Heart left ventricle (tissue), 16 donors: Measurements from ENCODE around the gene TMEM89. TPM values are rescaled to one million over a fixed set of nuclear protein-coding genes. Genes with fewer than 3 reads are reported as not detected.

ENCODE experiments used
- ATAC-seq, 4 donors: fragments of 200-7000 bp; cut with Tn5 transposase; one replicate each; pipeline ENCODE4 v1.9.1; 2020 to 2022; ENCODE audit warnings: moderate library complexity in 4 of 4, mild to moderate bottlenecking in 3 of 4, moderate number of reproducible peaks in 1 of 4
- DNase-seq, 5 donors: peaks; one replicate each; pipeline ENCODE4 v3.0.0-alpha.2; 2020
- H3K27ac ChIP-seq, 12 donors: fragments of 200-600 bp; sonication (generic) in 4 of 12; one replicate each; pipeline versions ENCODE4 v1.5.0 to v1.8.0; 2016 to 2022; ENCODE audit warnings: mild to moderate bottlenecking in 2 of 12
- H3K27me3 ChIP-seq, 9 donors: fragments of 200-600 bp; sonication (generic) in 2 of 9; one replicate each; pipeline versions ENCODE4 v1.5.1 to v1.8.0; 2016 to 2022; ENCODE audit warnings: mild to moderate bottlenecking in 3 of 9
- H3K36me3 ChIP-seq, 9 donors: fragments of 200-600 bp; sonication (generic) in 2 of 9; one replicate each; pipeline versions ENCODE4 v1.5.0 to v1.8.0; 2018 to 2022; ENCODE audit warnings: mild to moderate bottlenecking in 2 of 9
- H3K4me1 ChIP-seq, 12 donors: fragments of 200-600 bp; sonication (generic) in 4 of 12; one replicate each; pipeline versions ENCODE4 v1.5.0 to v1.8.0; 2016 to 2022; ENCODE audit warnings: mild to moderate bottlenecking in 3 of 12
- H3K4me3 ChIP-seq, 12 donors: fragments of 200-600 bp; sonication (generic) in 4 of 12; one replicate each; pipeline versions ENCODE4 v1.5.0 to v1.8.0; 2017 to 2022; ENCODE audit warnings: mild to moderate bottlenecking in 9 of 12, moderate library complexity in 4 of 12
- H3K9me3 ChIP-seq, 12 donors: fragments of 200-600 bp; sonication (generic) in 4 of 12; one replicate each; pipeline versions ENCODE4 v1.5.0 to v1.8.0; 2016 to 2022; ENCODE audit warnings: mild to moderate bottlenecking in 1 of 12
- CTCF ChIP-seq, 12 donors: fragments of 200-600 bp; sonication (generic) in 4 of 12; IDR thresholded peaks; one replicate each; pipeline versions ENCODE4 v1.5.0 to v1.8.0; 2018 to 2022; ENCODE audit warnings: antibody characterized with exemption in 12 of 12, mild to moderate bottlenecking in 5 of 12
- POLR2A ChIP-seq, 2 donors: fragments of 450-650 bp; IDR thresholded peaks; one replicate each; pipeline ENCODE4 v1.6.1; 2017; ENCODE audit warnings: antibody characterized with exemption in 2 of 2, mild to moderate bottlenecking in 2 of 2, moderate library complexity in 2 of 2
- WGBS, 4 donors: extraction: QIAGEN DNeasy Blood & Tissue Kit in 2 of 4; methylation state at CpG; one replicate each; pipeline versions ENCODE4 v1.1.5 to v1.1.7; 2013 to 2018; 5-methylcytosine and 5-hydroxymethylcytosine counted together
- intact Hi-C, 10 donors: fragments of 100-400 bp; cut with DNase I; formaldehyde crosslinking; loops; one replicate each; pipeline versions ENCODE4 v1.11.1 to v1.14.2; 2022
- polyA plus RNA-seq, 2 donors: library from polyadenylated mRNA; stranded (reverse); fragments of 200-250 nt; gene quantifications; one replicate each; pipeline ENCODE4 v1.2.3, GENCODE V29; 2013
- total RNA-seq, 9 donors: library from RNA; depleted of rRNA in 2 of 9; stranded (reverse); fragments of >200 nt in 2 of 9; fragmentation: NEBNext Ultra II Directional in 3 of 9; extraction: Animal tissue kit (Norgen Biotek cat#: 25700) in 3 of 9; gene quantifications; one replicate each; pipeline versions ENCODE4 v1.1.0 to v1.2.4, GENCODE V29; 2016 to 2023
- donor health status: ischemic (EF 13 %, LVEDD 7.1; RV severe dilation, severe dysfunction).
- donor health status: healthy with polysubstance abuse.
- donor health status: DM: no; HTN: yes; CAD: no.
- donor health status: DM: no; HTN: no; CAD: no.
- donor health status: ischemic (EF 25% LVEDD 6.9; RV normal size, moderate dysfunction).
- donor health status: ischemic (EF 25% LVEDD 5.7; RV mildly dilated, moderate dysfunction).
- donor health status: healthy.
- donor health status: DM: yes; HTN: yes; CAD: no.
- donor health status: ischemic (EF 35%, LVEDD 5.7; RV mildly dilated, moderate dysfunction).
- donor health status: nonischemic (EF 11% LVEDD 7.7; RV severe dilation, severe dysfunction).
- donor health status: DM: yes; HTN: yes; CAD: no.
- donor health status: PGD.
- donor health status: ischemic (EF 29% LVEDD 5.4; RV normal size, mild dysfunction).
- donor health status: nonischemic (EF 23%, LVEDD 6.1; RV moderate dilation, normal function).

TMEM89 gene
- total and polyA plus RNA-seq, 11 donors: not detected

GRCh38 chr3:48641396-48641795 lies 19.8 kb upstream of the TMEM89 start:
- Histone ChIP-seq H3K4me1 (peaks cover 0 to 7% (median 4%) of the 10 kb centered on the region in 12 donors), H3K36me3 (no peaks in the 10 kb centered on the region), H3K27ac (no peak overlapping the region), H3K4me3 (no peak overlapping the region), H3K9me3 (no peaks in the 10 kb centered on the region), H3K27me3 (no peaks in the 10 kb centered on the region)
- TF ChIP-seq CTCF (IDR thresholded peaks at IDR 0.05) (no peak), POLR2A (IDR thresholded peaks at IDR 0.05) (no peak)
- ATAC-seq (no peak), DNase-seq (no peak)
- 96 to 100% (median 97%) methylated on average over 1 to 3 of the region's 3 CpGs for WGBS, 4 donors
- intact Hi-C loops: no loop called here

- H3K27ac ChIP-seq: no peak overlapping the region
- ATAC-seq (no peak), DNase-seq (no peak)
- H3K27me3 ChIP-seq: no peaks in the 10 kb centered on the region
- H3K36me3 ChIP-seq: no peaks in the 10 kb centered on the region
- intact Hi-C loops: loop anchor here in 1 of 10 donors (10.0 kb wide), 1 partner anchor 175 kb away; a partner anchor contains a TSS
- H3K4me1 ChIP-seq: peaks cover 0 to 15% (median 10%) of the 10 kb centered on the region in 12 donors
- 85 to 93% (median 92%) methylated on average over 14 to 38 of the region's 38 CpGs for WGBS, 4 donors
- H3K4me3 ChIP-seq: no peak overlapping the region
- no peaks in the 10 kb centered on the region for H3K9me3 ChIP-seq
- TF ChIP-seq POLR2A (IDR thresholded peaks at IDR 0.05) (no peak), CTCF (IDR thresholded peaks at IDR 0.05) (no peak)
Measured at GRCh38 chr3:48639944-48640606, 18.5 kb upstream of the TMEM89 start.

- ATAC-seq (no peak), DNase-seq (no peak)
- no peak for TF ChIP-seq POLR2A (IDR thresholded peaks at IDR 0.05)
- no peak for TF ChIP-seq CTCF (IDR thresholded peaks at IDR 0.05)
- no peak overlapping the region for H3K27ac ChIP-seq
- H3K27me3 ChIP-seq: no peaks in the 10 kb centered on the region
- WGBS, 4 donors: 64 to 72% (median 66%) methylated on average over 6 of the region's 6 CpGs
- peaks cover 0 to 14% (median 6%) of the 10 kb centered on the region in 9 donors for H3K36me3 ChIP-seq
- no peak overlapping the region for H3K4me3 ChIP-seq
- peaks cover 0 to 28% (median 19%) of the 10 kb centered on the region in 12 donors for H3K4me1 ChIP-seq
- intact Hi-C loops: loop anchor here in 1 of 10 donors (10.0 kb wide), 1 partner anchor 173 kb away; a partner anchor contains a TSS
- no peaks in the 10 kb centered on the region for H3K9me3 ChIP-seq
Measured at GRCh38 chr3:48637305-48637704, 15.7 kb upstream of the TMEM89 start.

GRCh38 chr3:48636149-48636655 lies 14.6 kb upstream of the TMEM89 start:
- 14 to 19% (median 17%) methylated on average over 8 to 10 of the region's 10 CpGs for WGBS, 4 donors
- ATAC-seq: no peak
- Histone ChIP-seq H3K4me3 (peak overlapping the region; percentile 60 to 96 (median 86)), H3K4me1 (peaks cover 0 to 28% (median 19%) of the 10 kb centered on the region in 12 donors), H3K27me3 (no peaks in the 10 kb centered on the region), H3K36me3 (peaks cover 0 to 25% (median 9%) of the 10 kb centered on the region in 9 donors), H3K9me3 (no peaks in the 10 kb centered on the region), H3K27ac (peak overlapping the region; percentile 28 to 90 (median 86))
- TF ChIP-seq CTCF (IDR thresholded peaks at IDR 0.05) (no peak), POLR2A (IDR thresholded peaks at IDR 0.05) (no peak)
- intact Hi-C loops: loop anchor here in 1 of 10 donors (10.0 kb wide), 1 partner anchor 171 kb away; a partner anchor contains a TSS
- DNase-seq: no peak
